ENCODE measurements around the gene ACVR1. TPM values are rescaled to one million over a fixed set of nuclear protein-coding genes. Genes with fewer than 3 reads are reported as not detected.

ACVR1 gene
- total and polyA plus RNA-seq, 2 of the 13 experiments (the other 11 are each of a cell fraction or from before 2014, with no cell fraction given) = 2.3 to 5.4 TPM

DNA sequence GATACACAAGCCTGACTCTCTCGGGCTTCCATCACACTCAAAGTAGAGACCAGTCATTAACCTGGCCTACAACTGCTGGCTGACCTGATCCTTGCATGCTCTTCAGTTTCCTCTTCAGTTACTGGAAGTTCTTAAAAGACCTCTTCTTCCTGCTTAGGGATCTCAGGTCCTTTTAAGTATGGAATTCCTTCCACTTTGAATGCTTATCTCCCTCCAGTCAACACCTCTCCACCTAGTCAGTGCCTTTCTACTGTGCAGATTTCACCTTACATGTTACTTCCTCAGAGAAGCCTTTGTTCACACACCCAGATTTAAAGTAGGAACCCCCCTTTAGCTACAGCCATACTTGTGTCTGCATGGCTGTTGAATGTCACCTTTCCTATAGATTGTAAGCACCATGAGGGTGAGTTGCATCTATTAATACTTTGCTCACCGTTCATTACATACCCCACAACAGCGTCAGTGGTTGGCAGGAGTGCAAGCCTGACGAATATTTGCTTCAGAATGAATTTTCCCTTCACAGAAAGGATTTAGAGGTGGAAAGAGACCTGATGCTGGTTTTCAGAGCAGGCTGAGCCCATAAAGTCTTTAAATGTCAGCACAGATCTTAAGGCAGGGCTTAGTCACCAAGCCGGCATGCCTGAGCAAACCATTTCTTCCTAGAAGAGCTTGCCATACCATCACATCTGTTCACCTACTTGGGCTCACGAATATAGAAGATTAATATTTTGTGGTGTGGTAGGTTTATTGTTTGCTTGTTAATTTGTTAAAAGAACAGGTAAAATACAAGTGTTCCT lies 90.1 kb downstream of the ACVR1 start:
- in situ Hi-C loops (cut with HindIII; ENCODE audit: extremely low pct_ligation_motif_present, low pct_unique_long_range_greater_than_20kb) = no loop called here
- BruUV-seq (replicated peaks) = no TSS peak
- WGBS (ENCODE audit: low lambda C conversion rate) = 95% methylated on average over 6 of the region's 6 CpGs
- no peak for DNase-seq (ENCODE audit: low spot score)
- no peaks in the 10 kb centered on the region for H3K36me3 ChIP-seq (replicated peaks in 1 of 2; ENCODE audit: control insufficient read depth in 1 of 2, insufficient read depth in 2 of 2, low read length in 2 of 2)
- ChIA-PET POLR2A (no interaction called here), CTCF (ENCODE audit: low intra/inter-chr PET ratio, low total read pairs) (no interaction called here)
- no peak overlapping the region for H3K27ac ChIP-seq (ENCODE audit: extremely low read length, insufficient read depth, low read length)
- no peak overlapping the region for H3K4me3 ChIP-seq (replicated peaks in 1 of 3; ENCODE audit: insufficient read depth in 1 of 3, low read depth in 2 of 3, low read length in 3 of 3)
- no peaks in the 10 kb centered on the region for H3K27me3 ChIP-seq (ENCODE audit: control insufficient read depth in 1 of 2, insufficient read depth in 2 of 2, low read length in 2 of 2)
- ATAC-seq = no peak
- H3K79me2 ChIP-seq (ENCODE audit: insufficient read depth, low read length) = no peaks in the 10 kb centered on the region
- H3K9ac ChIP-seq (ENCODE audit: insufficient read depth, low read depth, low read length) = no peak overlapping the region
- H3K4me1 ChIP-seq (ENCODE audit: insufficient read depth, low read length) = peaks cover 52% of the 10 kb centered on the region
- no peak overlapping the region for H3K4me2 ChIP-seq (ENCODE audit: low read depth, low read length)
- FAIRE-seq = no peak
- no peaks in the 10 kb centered on the region for H3K9me3 ChIP-seq (ENCODE audit: low read length)
- H2AFZ ChIP-seq (ENCODE audit: low read length) = no peak overlapping the region
- intact Hi-C loops (cut with micrococcal nuclease; ENCODE audit: unreplicated experiment) = no loop called here
- H4K20me1 ChIP-seq (ENCODE audit: insufficient read depth, low read length) = no peaks in the 10 kb centered on the region
- no peak for TF ChIP-seq TP53 (CRISPR knock-in tag; conservative IDR thresholded peaks at IDR 0.05)
- TF ChIP-seq ZMYM3 (CRISPR knock-in tag; IDR thresholded peaks at IDR 0.05) = no peak
- no peak for TF ChIP-seq SNAPC2 (CRISPR knock-in tag; IDR thresholded peaks at IDR 0.05)
- TF ChIP-seq GFI1 (CRISPR knock-in tag; IDR thresholded peaks at IDR 0.05; ENCODE audit: borderline replicate concordance) = no peak
- TF ChIP-seq NPAS2 (CRISPR knock-in tag; IDR thresholded peaks at IDR 0.05; ENCODE audit: borderline replicate concordance) = no peak
- no peak for TF ChIP-seq MYC (CRISPR knock-in tag; IDR thresholded peaks at IDR 0.05; ENCODE audit: borderline replicate concordance)
- no peak for TF ChIP-seq ZNF850 (CRISPR knock-in tag; conservative IDR thresholded peaks at IDR 0.05)
- TF ChIP-seq, protein P1, sequence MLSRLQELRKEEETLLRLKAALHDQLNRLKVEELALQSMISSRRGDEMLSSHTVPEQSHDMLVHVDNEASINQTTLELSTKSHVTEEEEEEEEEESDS (CRISPR knock-in tag; IDR thresholded peaks at IDR 0.05; ENCODE audit: borderline replicate concordance) = no peak
- TF ChIP-seq, protein P2, sequence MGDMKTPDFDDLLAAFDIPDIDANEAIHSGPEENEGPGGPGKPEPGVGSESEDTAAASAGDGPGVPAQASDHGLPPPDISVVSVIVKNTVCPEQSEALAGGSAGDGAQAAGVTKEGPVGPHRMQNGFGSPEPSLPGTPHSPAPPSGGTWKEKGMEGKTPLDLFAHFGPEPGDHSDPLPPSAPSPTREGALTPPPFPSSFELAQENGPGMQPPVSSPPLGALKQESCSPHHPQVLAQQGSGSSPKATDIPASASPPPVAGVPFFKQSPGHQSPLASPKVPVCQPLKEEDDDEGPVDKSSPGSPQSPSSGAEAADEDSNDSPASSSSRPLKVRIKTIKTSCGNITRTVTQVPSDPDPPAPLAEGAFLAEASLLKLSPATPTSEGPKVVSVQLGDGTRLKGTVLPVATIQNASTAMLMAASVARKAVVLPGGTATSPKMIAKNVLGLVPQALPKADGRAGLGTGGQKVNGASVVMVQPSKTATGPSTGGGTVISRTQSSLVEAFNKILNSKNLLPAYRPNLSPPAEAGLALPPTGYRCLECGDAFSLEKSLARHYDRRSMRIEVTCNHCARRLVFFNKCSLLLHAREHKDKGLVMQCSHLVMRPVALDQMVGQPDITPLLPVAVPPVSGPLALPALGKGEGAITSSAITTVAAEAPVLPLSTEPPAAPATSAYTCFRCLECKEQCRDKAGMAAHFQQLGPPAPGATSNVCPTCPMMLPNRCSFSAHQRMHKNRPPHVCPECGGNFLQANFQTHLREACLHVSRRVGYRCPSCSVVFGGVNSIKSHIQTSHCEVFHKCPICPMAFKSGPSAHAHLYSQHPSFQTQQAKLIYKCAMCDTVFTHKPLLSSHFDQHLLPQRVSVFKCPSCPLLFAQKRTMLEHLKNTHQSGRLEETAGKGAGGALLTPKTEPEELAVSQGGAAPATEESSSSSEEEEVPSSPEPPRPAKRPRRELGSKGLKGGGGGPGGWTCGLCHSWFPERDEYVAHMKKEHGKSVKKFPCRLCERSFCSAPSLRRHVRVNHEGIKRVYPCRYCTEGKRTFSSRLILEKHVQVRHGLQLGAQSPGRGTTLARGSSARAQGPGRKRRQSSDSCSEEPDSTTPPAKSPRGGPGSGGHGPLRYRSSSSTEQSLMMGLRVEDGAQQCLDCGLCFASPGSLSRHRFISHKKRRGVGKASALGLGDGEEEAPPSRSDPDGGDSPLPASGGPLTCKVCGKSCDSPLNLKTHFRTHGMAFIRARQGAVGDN (CRISPR knock-in tag; IDR thresholded peaks at IDR 0.05) = no peak
- TF ChIP-seq ZSCAN25 (CRISPR knock-in tag; IDR thresholded peaks at IDR 0.05) = no peak
- TF ChIP-seq EP300 (IDR thresholded peaks at IDR 0.05; ENCODE audit: low read depth in 2 of 2, low read length in 2 of 2) = no peak
- TF ChIP-seq EP300 (CRISPR knock-in tag; IDR thresholded peaks at IDR 0.05; ENCODE audit: borderline replicate concordance) = no peak
- no peak for TF ChIP-seq ZNF713 (CRISPR knock-in tag; IDR thresholded peaks at IDR 0.05)
- TF ChIP-seq TCF12 (IDR thresholded peaks at IDR 0.05) = no peak
- TF ChIP-seq TCF12 (CRISPR knock-in tag; IDR thresholded peaks at IDR 0.05) = no peak
- TF ChIP-seq NR2C2 (CRISPR knock-in tag; IDR thresholded peaks at IDR 0.05; ENCODE audit: borderline replicate concordance) = no peak
- TF ChIP-seq BCL3 (CRISPR knock-in tag; IDR thresholded peaks at IDR 0.05) = no peak
- TF ChIP-seq ZNF891 (CRISPR knock-in tag; IDR thresholded peaks at IDR 0.05) = no peak
- no peak for TF ChIP-seq SALL1 (CRISPR knock-in tag; IDR thresholded peaks at IDR 0.05)
